C1 segment of cervical spinal cord (tissue), 14 donors: ENCODE data around the gene PRKCE.

ENCODE experiments used
- DNase-seq, 14 donors: peaks; one replicate each; lab custom pipeline; 2025; lab: John Stamatoyannopoulos, UW

The PRKCE gene

DNA sequence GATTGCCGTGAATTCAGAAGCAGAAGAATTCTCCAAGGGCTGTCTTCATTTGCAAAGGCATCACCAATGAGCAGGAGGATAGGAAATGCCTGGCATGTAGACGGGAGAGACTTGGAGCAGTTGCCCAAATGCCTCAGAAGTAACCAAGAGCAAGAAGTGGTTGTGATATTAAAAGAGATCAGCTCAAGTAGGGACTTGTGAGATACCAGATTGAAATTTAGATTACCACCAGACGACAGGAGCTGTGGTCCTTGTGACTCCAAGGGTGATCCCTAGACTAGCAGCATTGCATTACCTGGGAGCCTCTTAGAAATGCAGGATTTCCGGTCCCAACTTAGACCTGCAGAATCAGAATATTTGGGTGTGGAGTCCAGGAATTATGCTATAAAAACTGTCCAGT is 417.2 kb downstream of the PRKCE start:
- no peak for DNase-seq

DNA sequence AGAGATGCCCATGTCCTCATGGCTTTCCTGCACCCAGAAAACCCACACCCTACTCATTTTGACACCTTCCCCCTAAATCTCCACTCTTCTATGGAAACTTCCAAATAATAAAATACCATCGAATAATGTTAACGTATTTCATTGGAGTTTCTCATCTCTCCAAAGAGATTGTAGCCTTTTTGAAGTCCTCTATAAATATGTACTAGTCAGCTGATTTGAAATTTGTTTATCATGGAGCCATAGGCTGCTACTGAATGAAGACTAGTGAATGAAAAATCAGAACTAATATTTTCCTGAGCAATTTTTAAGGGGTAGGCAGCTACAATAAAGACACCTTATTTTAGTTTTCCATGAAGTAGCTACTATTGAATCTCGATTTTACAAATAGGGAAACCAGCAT is 419.6 kb downstream of the PRKCE start:
- no peak for DNase-seq

DNA sequence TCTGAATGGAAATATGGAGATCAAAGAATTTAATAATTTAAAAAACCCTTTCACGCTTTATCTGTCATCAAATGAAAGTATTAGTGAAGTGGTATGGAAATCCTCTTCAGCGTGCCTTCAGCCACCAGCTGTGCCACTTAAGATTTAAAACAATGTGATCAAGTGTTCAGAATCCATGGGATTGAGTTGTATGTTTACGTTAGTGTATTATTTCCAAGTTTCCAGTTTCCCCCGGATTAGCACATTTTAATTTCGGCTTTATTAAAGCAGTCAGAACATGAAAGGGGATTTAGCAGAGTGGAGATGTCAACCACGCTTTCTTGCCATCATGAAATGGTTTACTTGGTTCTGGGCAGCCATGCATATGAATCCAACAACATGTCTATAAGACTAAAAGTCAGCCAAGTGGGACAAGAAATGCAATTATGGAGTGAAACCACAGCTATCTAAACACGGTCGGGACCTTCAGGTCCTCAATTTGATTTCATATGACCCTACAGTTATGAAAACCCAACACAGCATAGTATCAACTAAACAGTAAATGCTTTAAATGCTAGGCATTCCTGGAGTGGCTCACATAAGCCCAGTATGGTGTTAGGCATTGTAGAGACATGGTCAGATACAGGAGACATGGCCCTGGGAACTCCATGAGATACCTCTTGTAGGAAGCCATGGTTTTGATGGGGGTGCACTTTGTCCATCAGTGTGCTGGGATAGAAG is 420.8 kb downstream of the PRKCE start:
- no peak for DNase-seq

DNA sequence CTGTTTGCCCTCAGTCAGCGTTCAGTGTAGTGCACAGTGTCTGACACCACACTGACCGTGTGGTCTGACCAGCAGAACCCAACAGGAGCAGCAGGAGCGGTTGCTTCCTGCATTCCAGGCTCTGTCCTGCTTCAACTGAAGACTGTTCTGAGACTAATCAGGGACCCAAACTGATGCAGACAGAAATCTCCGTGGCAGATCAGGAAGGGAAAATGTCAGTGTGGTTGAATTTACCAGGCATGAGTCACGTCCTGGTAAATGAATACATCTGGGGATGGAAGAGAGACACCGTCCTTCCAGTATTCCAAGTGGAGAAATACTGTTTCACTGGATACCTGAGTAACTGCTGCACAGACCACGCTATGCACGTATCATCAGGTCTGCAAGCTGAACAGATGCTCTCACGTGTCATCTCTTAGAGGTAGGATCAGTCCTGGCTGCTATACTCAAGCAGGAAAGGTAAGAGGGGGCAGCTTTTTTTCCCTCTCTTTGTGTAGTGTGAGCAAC is 422.1 kb downstream of the PRKCE start:
- no peak for DNase-seq

DNA sequence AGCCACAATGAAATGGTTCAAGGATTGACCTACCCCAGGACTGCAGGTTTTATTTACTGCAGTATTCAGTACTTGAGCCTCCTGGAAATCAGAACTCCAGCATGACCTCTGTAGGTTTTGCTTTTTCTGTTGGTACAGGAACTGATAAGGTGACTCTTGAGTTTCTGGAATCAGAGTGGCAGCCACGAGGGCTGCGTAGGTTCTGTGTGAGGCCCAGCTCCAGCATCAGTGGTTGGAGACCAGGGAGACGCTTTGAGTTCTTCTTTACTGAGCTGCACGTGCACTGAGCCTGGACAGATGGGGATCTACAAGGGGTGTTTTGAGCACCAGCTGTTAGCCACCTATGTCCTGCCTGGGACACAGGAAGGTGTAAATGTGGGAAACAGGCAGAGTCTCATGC is 423.0 kb downstream of the PRKCE start:
- no peak for DNase-seq

DNA sequence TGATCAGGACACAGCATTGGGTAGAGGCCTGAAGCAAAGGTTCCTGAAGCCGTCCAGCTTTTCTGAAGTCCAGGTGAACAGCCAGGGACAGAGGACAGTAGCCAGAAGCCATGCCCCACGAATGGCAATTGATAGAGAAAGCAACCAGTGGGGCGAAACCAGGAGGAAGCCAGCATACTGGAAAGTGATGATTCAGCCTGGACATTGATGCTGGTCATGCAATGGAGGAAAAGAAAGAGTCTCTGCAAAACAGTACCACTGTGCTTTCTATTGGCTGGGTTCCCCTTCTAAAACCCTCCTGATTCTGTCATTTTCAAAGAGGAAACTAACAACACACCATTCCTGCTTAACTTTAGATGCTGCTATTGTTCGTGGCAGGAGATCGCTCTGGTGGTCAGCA is 424.4 kb downstream of the PRKCE start:
- DNase-seq = no peak

DNA sequence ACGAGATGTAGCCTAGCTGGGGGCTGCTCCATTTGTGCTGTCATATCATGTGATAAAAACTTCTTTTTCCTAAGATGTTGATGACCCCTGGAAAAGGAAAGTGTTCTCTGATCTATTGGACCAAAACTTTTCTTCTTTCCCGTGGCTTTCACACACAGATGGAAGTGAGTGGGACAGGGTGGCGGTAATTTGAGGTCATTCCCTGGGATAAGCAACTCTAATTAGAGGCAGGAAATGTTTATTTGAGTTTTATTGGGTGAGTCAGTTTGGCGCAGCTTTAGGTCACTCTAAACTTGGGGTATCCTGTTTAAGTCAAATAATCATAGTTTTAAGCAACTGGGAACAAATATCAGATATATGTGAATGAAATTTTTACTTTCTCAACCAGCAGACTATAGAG is 424.8 kb downstream of the PRKCE start:
- DNase-seq = no peak

DNA sequence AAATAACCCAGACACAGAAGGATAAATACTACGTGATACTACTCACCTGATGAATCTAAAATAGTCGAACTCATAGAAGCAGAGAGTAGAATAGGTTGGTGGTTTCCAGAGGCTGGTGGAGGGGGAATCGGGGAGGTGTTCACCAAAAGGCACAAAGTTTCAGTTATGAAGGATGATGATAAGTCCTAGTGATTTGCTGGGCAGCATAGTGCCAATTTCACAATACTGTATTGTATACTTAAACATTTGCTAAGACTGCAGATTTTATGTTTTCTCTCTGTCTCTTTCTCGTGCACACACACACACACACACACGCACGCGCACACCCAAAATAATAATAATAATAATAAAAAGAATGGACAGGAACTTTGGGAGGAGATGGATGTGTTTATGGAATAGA is 425.4 kb downstream of the PRKCE start:
- DNase-seq = no peak

DNA sequence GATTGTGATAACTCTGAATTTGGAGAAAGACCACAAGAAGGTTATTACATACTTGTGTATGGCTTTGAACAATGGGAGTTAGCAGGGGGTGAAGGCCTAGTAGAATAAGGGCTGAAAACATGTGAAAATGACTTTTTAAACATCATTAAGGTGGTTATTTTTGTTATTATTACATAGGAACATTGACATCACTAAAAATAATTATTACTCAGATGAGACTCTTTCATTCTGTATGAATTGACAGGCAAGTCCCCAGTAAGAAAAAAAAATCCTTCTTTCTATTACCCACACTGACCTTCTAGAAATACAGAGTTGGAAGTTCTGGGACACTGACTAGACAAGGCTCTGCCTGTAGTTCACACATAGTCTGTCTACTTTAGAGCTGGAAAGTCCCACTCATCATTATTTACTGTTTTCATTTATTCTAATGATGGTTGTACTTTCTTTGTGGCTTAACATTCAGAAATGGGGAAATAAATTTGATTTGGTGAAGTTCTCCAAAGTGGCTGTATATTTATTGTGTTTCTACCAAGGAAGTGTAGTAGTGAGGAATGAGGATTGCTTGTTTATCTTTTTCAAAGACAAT is 426.1 kb downstream of the PRKCE start:
- no peak for DNase-seq

DNA sequence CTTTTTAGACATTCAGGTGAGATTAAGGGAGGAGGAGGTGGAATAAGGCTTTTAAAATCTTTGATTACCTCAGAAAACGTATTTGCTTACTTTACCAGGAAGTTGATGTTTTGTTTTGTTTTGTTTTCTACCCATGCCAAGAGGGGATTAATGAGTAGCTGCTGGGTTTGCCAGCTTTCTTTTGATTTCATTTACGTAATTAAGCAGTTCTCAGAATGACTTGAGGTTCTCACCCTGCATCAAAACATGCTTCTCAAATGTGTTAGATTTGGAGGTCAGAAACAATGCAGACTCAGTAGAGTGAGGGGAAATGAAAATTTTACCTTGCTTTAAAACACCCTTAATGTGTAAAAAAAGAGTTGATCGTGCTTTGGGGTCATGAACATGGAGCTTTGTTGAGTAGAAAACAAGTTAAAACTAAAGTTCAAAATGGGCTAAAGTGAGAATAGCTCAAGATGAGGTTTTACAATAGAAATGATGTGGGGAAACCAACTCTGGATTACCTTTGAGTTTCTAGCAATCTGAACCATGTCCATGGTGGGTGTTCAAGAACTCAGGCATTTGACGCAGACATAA is 428.6 kb downstream of the PRKCE start:
- DNase-seq = no peak

DNA sequence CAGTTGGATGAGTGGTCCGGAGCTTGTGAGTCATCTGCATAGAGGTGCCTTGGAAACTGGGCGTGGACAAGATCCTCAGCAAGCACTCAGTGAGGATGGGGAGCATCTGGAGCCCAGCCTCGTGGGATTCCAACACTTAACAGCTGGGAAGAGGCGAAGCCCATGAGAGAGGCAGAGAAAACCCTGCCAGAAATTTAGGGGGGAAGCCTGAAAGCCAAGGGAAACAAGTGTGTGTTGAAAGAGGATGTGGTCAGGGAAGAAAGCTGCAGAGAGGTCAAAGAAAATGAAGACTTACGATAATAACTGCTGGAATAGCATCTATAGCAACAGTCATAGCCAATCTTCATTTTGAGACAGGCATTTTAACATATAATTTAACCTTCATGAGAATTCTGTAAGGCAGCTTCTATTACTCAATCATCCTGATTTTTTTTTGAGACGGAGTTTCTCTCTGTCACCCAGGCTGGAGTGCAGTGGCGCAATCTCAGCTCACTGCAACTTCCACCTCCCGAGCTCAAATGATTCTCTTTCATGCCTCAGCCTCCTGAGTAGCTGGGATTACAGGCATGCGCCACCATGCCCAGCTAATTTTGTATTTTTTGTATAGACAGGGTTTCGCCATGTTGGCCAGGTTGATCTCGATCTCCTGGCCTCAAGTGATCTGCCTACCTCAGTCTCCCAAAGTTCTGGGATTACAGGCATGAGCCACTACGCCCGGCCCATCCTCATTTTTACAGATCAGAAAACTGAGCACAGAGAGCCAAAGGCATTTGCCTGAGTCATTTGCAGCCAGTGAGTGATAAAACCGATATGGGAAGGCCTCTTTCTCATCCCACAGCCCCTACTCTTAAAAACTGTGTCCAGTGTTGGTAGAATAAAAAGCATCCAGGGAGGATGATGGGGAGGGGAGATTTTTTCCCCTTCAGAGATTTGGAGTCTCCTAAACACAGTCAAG is 431.3 kb downstream of the PRKCE start:
- DNase-seq = no peak

DNA sequence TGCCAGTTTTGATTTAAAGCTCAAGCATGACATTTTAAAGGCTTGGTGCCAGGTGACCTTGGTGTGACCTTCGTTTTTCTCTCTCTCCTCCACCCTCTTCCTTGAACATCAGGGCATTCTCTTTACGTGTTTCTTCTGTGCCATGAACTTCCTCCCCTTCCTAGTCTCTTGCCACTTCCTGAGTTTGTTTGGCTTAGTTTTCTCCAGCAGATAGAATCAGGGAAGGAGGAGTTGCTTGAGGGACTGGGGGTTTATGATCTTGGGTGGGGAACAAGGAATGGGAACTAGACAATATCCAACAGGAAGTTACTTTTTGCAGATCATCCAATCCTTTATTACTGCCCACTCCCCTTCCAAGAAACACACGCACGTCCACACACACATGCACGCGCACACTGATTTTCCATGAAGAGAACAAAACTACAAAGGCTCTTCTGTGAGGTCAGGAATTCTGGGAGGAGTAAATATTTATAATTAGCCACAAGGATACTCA is 435.1 kb downstream of the PRKCE start:
- no peak for DNase-seq

DNA sequence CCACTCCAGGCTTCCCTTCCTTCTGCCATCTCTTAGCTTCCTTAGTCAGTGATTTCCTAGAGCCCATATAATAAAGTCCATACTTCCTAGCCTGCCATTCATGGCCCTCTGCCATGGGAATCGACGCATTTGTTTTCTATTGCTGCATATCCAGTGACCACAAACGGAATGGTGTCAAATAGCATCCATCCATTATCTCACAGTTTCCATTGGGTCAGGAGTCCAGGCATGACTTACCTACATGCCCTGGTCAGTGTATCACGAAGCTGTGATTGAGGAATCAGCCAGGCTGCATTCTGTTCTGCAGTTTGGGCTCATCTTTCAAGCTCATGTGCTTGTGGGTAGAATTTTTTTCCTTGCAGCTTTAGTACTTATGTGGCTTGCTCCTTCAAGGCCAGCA is 436.0 kb downstream of the PRKCE start:
- DNase-seq = no peak

DNA sequence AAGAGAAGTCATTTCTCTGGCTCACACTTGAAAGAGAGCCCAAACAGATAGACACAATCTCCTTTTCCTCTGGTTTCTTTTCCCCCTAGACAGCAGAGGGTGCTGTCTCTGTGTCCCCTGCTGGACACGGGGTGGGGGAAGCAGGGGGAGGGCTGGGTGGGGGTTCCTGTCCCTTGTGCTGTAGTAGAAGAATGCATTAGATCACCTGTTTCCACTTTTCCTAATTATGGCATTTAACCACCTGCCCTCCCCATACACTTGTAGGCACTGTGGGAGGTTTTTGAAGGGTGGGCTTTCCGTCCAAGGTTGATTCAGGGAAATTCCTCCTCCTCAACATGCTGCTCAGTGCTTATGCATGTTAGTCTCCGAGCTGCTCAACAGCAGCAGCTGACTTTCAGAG is 439.5 kb downstream of the PRKCE start:
- no peak for DNase-seq

DNA sequence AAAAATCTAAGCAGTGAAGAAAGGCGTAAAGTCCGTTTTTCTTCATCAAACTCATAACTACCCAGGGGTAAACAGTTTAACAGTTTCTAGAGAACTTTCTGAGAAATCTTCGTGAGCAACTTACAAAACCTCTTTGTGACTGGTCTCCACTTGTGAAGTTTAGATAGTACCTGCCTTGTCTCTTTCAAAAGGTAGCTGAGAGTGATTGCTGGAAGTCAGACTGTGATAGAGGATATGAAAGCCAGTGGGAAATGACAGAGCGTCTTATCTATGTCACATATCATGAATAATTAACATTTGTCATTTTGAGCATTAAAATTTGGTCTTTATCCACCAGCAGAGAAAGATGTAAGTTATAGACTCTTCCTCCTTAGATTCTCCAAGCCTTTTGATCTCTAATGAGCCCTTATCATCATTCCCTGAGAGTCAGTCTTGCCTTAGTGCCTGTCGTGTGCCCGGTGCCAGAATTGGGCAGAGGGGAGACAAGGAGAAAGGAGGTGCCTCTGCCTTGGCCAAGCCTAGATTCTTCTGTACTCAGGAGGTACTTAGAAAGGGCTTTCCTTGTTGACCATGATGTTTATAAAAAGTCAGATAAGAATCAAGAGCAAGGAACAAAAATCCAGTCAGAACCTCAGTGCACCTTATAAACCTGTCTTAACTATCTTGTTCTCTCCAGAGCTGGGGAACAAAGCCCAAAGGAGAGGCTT is 440.6 kb downstream of the PRKCE start:
- DNase-seq = no peak

DNA sequence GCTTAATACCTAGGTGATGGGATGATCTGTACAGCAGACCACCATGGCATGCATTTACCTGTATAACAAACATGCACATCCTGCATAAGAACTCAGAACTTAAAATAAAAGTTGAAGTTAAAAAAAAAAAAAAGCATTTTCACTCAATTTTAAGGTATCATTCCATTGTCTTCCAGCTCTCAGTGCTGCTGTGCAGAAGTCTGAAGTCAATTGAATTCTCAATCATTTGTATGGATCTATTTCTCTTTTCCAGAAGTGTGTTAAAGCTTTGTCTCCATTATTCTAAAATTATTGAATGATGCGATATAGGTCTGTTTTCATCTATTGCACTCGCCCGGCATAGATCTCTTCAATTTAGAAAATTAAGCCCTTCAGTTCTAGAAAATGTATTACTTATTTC is 443.2 kb downstream of the PRKCE start:
- no peak for DNase-seq

DNA sequence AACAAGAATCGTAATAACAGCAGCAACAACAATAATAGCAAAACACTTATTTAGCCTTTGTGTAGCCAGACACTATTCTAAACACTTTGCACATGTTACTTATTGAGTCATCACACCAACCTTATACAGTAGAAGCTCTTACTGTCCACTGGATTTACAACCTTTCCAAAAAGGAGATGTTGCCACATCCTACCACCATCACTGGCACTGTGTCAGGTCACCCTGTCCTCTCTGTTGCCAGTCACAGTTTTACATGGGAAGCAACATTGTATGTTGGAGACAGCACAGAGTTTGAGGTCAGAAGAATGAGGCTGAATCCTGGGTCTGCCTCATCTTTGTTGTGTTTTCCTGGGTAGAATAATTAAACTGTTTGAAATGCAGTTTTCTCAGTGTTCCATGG is 444.4 kb downstream of the PRKCE start:
- DNase-seq = no peak

DNA sequence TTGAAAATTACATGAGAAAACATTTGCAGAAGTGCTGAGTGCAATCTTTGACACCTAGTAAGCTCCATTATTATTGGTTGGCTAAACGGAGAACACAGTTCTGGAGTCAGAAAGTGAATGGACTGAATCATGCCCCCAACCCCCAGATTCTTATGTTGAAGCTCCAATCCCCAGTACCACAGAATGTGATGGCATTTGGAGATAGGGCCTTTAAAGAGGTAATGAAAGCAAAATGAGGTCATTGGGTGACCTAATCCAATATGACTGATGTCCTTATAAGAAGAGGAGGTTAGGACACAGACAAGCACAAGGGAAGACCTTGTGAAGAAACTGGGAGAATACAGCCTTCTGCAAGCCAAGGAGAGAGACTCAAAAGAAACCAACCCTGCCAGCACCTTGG is 444.8 kb downstream of the PRKCE start:
- DNase-seq = no peak

DNA sequence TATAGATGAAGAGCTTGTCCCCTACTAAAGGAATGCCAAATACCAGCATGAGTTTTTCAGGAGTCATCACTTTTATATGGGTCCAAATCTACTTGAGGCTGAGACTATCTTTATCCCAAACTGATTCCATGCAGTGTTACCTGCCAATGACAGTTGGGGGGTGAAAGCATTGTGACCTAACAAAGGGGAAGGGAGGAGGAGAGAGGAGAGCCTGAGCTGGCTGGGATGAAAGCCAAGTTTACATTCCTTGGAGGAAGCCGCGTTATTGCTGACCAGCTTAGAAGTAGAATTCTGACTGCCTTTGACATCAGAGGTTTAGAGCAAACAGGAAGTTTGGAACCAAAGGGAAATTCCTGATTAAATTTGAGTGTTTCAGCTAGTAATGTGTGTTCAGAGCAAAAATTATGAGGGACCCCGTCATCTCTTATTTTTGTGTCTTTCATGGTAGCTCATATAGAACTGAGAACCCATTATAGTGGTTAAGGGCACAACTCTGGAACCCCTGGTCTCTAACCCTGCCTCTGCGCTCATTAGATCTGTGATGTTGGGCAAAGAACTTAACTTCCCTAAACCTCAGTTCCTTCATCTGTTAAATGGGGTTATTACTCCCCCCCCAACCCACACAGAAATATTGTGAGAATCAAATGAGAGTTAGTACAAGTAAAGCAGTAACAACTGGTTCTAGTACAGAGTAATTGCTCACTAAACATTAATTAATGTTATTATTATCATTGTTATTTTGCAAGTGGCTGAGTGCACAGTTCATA is 446.4 kb downstream of the PRKCE start:
- DNase-seq = peak in 1 of 14 donors; percentile 1

DNA sequence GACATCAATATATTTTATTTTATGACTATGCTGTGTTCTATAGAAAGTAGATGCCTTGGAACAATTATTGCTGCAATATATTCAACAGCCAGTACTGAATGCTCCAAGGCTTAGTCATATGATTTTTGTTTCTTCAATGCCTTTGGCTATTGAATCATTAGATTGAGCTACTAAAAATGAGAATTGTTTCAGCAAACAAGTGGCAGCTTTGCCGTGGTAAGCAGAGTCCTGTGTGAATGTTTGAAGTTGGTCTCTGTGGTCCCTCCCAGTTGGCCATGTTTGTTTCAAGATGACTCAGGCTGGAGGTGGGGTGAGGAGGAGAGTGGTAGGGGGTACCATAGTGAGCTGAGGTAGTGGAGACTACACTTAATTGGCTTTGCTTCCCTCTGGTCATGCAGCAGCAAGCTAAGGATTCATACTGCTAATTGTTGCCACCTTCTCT is 447.2 kb downstream of the PRKCE start:
- no peak for DNase-seq
